Measurements from ENCODE around the gene C1GALT1. TPM values are rescaled to one million over a fixed set of nuclear protein-coding genes. Genes with fewer than 3 reads are reported as not detected.

Gene C1GALT1
- total RNA-seq, 1 experiment from 2014 or later: 81.5 TPM

- Histone ChIP-seq H3T11ph (ENCODE audit: low read length) (no peak overlapping the region), H2BK15ac (ENCODE audit: low read depth, low read length) (no peak overlapping the region), H4K20me1 (ENCODE audit: control insufficient read depth, insufficient read depth, insufficient read length) (no peaks in the 10 kb centered on the region), H2BK5ac (ENCODE audit: insufficient read length, low read length) (no peak overlapping the region), H3K4me2 (ENCODE audit: insufficient read depth, insufficient read length, low read length) (no peak overlapping the region), H3K23ac (ENCODE audit: insufficient read length, low read depth, low read length) (no peak overlapping the region), H3K27me3 (ENCODE audit: insufficient read depth, low read length) (no peaks in the 10 kb centered on the region), H2BK120ac (ENCODE audit: low read depth, low read length, poor library complexity, severe bottlenecking) (no peak overlapping the region), H2AFZ (ENCODE audit: low read length) (no peak overlapping the region), H3K79me1 (ENCODE audit: insufficient read depth, low read depth, low read length, poor library complexity, severe bottlenecking) (no peaks in the 10 kb centered on the region), H3K14ac (ENCODE audit: insufficient read depth, low read length) (no peak overlapping the region), H4K5ac (ENCODE audit: insufficient read length, low read depth, low read length) (no peak overlapping the region), H4K91ac (ENCODE audit: insufficient read length, low read depth, low read length) (no peak overlapping the region), H3K4me1 (ENCODE audit: insufficient read depth, low read length) (peaks cover 4% of the 10 kb centered on the region; the same call in 1 of the 2 replicates), H3K56ac (ENCODE audit: insufficient read length, low read depth, low read length) (no peak overlapping the region), H3K4ac (ENCODE audit: low read depth, low read length) (no peak overlapping the region), H3K9ac (ENCODE audit: extremely low read depth, insufficient read length, low read length) (no peak overlapping the region), H4K8ac (replicated peaks; ENCODE audit: insufficient read length, low read depth, low read length) (no peak overlapping the region), H3K27ac (ENCODE audit: insufficient read length, low read depth, low read length) (no peak overlapping the region), H2AK5ac (ENCODE audit: insufficient read length, low read length) (no peak overlapping the region), H3K18ac (ENCODE audit: insufficient read length, low read depth, low read length) (no peak overlapping the region), H3K9me3 (ENCODE audit: control insufficient read depth, low read depth, low read length) (no peaks in the 10 kb centered on the region), H3K23me2 (ENCODE audit: insufficient read length, low read depth, low read length, poor library complexity, severe bottlenecking) (peaks cover 4% of the 10 kb centered on the region), H2BK12ac (ENCODE audit: insufficient read length, low read depth, low read length) (no peak overlapping the region), H3K79me2 (ENCODE audit: insufficient read depth, low read length) (no peaks in the 10 kb centered on the region), H2BK20ac (ENCODE audit: low read depth, low read length, poor library complexity, severe bottlenecking) (no peak overlapping the region)
- H3K4me3 Mint-ChIP-seq: no peak overlapping the region
- no CpG with 5 or more reads among the region's 1 CpG for WGBS (ENCODE audit: extremely low coverage, insufficient read length, low lambda C conversion rate)
- no peaks in the 10 kb centered on the region for H3K27me3 Mint-ChIP-seq (ENCODE audit: low read depth)
- peak overlapping the region; percentile 0 to 79 (median 15); a peak in 5 of 7 replicates for H3K27ac Mint-ChIP-seq
- TF ChIP-seq CTCF (conservative IDR thresholded peaks at IDR 0.05): no peak
- peaks cover 3 to 20% (median 7%) of the 10 kb centered on the region in 3 experiments; a peak in 6 of 7 replicates for H3K36me3 Mint-ChIP-seq (ENCODE audit: insufficient read depth in 1 of 3, low read depth in 3 of 3)
- peaks cover 39 to 42% of the 10 kb centered on the region in 2 experiments for H3K4me1 Mint-ChIP-seq
- no peak for DNase-seq
- H3K9me3 Mint-ChIP-seq: peaks cover 12 to 16% of the 10 kb centered on the region in 2 experiments
Observed at GRCh38 chr7:7177044-7177517, 5.3 kb upstream of the C1GALT1 start.
